Adrenal gland (tissue), 12 donors: ENCODE data around the gene EPHA6. TPM values are rescaled to one million over a fixed set of nuclear protein-coding genes. Genes with fewer than 3 reads are reported as not detected.

ENCODE experiments used
- DNase-seq, 7 donors: peaks; one replicate each; pipeline ENCODE4 v3.0.0-alpha.2; 2019 to 2020
- H3K27ac ChIP-seq, 5 donors: fragments of 200-600 bp; sonication (generic) in 4 of 5; 1 replicate in 3 of 5; 2 replicates in 2 of 5; pipeline versions ENCODE4 v1.5.1 to v1.8.0; 2016 to 2020; ENCODE audit warnings: mild to moderate bottlenecking in 1 of 5
- H3K27me3 ChIP-seq: fragments of 200-600 bp; 2 replicates; pipeline ENCODE4 v1.8.0; 2021
- H3K36me3 ChIP-seq, 2 donors: fragments of 200-600 bp; replicated peaks in 1 of 2; 1 replicate in 1 of 2; 2 replicates in 1 of 2; pipeline versions ENCODE4 v1.5.1 to v1.8.0; 2018 to 2022
- H3K4me1 ChIP-seq, 2 donors: fragments of 200-600 bp; replicated peaks in 1 of 2; 1 replicate in 1 of 2; 2 replicates in 1 of 2; pipeline versions ENCODE4 v1.5.1 to v1.8.0; 2018 to 2021
- H3K4me3 ChIP-seq, 4 donors: fragments of 200-600 bp; sonication (generic) in 3 of 4; one replicate each; pipeline ENCODE4 v1.5.1; 2016 to 2018
- H3K9me3 ChIP-seq, 3 donors: fragments of 200-600 bp; sonication (generic) in 1 of 3; replicated peaks in 1 of 3; 1 replicate in 2 of 3; 2 replicates in 1 of 3; pipeline versions ENCODE4 v1.5.1 to v1.8.0; 2016 to 2021
- POLR2A ChIP-seq, 2 donors: fragments of 450-650 bp; IDR thresholded peaks; one replicate each; pipeline ENCODE4 v1.6.1; 2017; ENCODE audit warnings: antibody characterized with exemption in 2 of 2, mild to moderate bottlenecking in 2 of 2, moderate library complexity in 1 of 2
- WGBS, 4 donors: extraction: QIAGEN DNeasy Blood & Tissue Kit in 2 of 4; methylation state at CpG; one replicate each; pipeline versions ENCODE4 v1.1.5 to v1.1.7; 2013 to 2017; 5-methylcytosine and 5-hydroxymethylcytosine counted together
- intact Hi-C, 2 donors: fragments of 100-400 bp; cut with DNase I; formaldehyde crosslinking; loops; one replicate each; pipeline versions ENCODE4 v1.14.1 to v1.15.0; 2022 to 2023
- polyA plus RNA-seq, 3 donors: library from polyadenylated mRNA; stranded (reverse); fragments of 200-250 nt in 2 of 3; fragments of 350-450 nt in 1 of 3; fragmentation: Illumina TruSeq in 1 of 3; extraction: RNeasy Lipid Tissue Mini Kit (QIAGEN cat#74804) in 1 of 3; gene quantifications; one replicate each; pipeline ENCODE4 v1.2.3, GENCODE V29; 2013 to 2014
- total RNA-seq, 9 donors: library from RNA; depleted of rRNA in 4 of 9; stranded (reverse); fragments of >200 nt in 4 of 9; fragments of 120-200 nt in 1 of 9; fragmentation: NEBNext Ultra II Directional in 1 of 9; extraction: Animal tissue kit (Norgen Biotek cat#: 25700) in 1 of 9; gene quantifications; one replicate each; pipeline versions ENCODE4 v1.1.0 to v1.2.4, GENCODE V29; 2013 to 2023
- TF ChIP-seq, protein P1 (sequence below), 6 experiments: fragments of 450-650 bp in 4 of 6; fragments of 200-600 bp in 2 of 6; sonication (generic) in 1 of 6; IDR thresholded peaks; 1 replicate in 5 of 6; 2 replicates in 1 of 6; pipeline versions ENCODE4 v1.5.1 to v1.8.0; 2016 to 2021; ENCODE audit warnings: antibody characterized with exemption in 6 of 6, mild to moderate bottlenecking in 2 of 6, moderate library complexity in 1 of 6
- donor health status: healthy with polysubstance abuse.
- donor health status: Bipolar disorder and iron deficiency.
- donor health status: DM: yes; HTN: yes; CAD: no.
- donor health status: DM: no; HTN: no; CAD: no.
- donor health status: DM: no; HTN: no; CAD: no.
- donor health status: DM: yes; HTN: yes; CAD: no.

Gene EPHA6
- total and polyA plus RNA-seq, 12 donors, result 0.07 to 2.1 (median 0.07) TPM; not detected in 9

DNA sequence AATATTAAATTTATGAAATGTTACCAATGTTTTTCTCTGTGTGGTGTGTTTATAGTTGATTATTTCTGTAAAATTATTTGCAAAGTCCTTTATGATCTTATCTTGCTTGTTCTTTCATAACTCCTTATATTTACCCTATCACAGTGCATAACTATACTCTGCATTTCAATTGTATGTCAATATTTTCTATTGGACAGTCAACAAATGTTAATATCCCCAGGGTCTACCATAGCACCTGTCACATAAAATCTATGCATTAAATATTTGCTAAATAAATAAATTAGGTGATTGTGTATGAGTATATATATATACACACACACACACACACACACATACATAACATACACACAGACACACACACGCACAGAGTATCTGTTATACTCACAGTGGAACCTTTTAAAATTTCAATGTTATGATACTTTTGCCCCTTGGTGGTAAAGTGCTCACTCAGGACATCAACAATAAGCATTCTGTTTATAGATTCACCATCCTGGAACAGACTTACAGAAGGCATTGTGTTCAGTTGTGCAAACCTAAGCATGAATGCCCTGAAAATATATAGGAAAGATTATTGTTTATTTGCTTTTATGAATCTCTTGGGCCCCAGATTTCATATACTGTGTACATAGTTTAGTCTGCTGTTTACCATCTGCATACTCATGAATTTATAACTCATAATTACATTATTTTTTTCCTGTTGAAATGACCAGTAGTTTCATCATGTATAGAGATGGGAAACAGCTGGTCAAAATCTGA, 443.7 kb downstream of the EPHA6 start:
- intact Hi-C loops, result no loop called here
- no peak for DNase-seq
- no peaks in the 10 kb centered on the region for H3K9me3 ChIP-seq
- H3K27me3 ChIP-seq, result no peaks in the 10 kb centered on the region
- TF ChIP-seq, protein P1, sequence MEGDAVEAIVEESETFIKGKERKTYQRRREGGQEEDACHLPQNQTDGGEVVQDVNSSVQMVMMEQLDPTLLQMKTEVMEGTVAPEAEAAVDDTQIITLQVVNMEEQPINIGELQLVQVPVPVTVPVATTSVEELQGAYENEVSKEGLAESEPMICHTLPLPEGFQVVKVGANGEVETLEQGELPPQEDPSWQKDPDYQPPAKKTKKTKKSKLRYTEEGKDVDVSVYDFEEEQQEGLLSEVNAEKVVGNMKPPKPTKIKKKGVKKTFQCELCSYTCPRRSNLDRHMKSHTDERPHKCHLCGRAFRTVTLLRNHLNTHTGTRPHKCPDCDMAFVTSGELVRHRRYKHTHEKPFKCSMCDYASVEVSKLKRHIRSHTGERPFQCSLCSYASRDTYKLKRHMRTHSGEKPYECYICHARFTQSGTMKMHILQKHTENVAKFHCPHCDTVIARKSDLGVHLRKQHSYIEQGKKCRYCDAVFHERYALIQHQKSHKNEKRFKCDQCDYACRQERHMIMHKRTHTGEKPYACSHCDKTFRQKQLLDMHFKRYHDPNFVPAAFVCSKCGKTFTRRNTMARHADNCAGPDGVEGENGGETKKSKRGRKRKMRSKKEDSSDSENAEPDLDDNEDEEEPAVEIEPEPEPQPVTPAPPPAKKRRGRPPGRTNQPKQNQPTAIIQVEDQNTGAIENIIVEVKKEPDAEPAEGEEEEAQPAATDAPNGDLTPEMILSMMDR (IDR thresholded peaks at IDR 0.05), result no peak
- TF ChIP-seq POLR2A (IDR thresholded peaks at IDR 0.05), result no peak
- no peak overlapping the region for H3K27ac ChIP-seq
- WGBS, 4 donors, result 63 to 69% (median 65%) methylated on average over 1 of the region's 1 CpG
- H3K36me3 ChIP-seq, result no peaks in the 10 kb centered on the region
- no peak overlapping the region for H3K4me3 ChIP-seq
- no peaks in the 10 kb centered on the region for H3K4me1 ChIP-seq

DNA sequence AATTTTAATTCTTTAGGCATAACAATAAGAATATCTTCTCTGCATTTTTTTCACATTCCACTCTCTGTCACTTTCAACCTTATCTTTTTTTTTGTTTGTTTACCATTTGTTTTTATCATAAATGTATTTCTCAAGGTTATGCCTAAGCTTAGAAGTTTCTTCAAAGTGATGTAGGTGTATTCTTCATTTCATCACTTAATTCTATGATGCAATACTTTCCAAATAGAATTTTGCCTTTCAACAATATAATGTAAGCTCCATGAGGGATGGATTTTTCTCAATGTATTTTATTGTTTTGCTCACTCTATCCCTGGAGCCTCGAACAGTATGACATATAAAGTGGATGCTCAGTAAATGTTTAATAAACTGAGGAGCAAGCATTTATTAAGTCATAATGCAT, 444.9 kb downstream of the EPHA6 start:
- Histone ChIP-seq H3K27ac (no peak overlapping the region), H3K27me3 (no peaks in the 10 kb centered on the region), H3K4me1 (no peaks in the 10 kb centered on the region), H3K4me3 (no peak overlapping the region), H3K9me3 (no peaks in the 10 kb centered on the region), H3K36me3 (no peaks in the 10 kb centered on the region)
- intact Hi-C loops, result no loop called here
- 21 to 47% (median 42%) methylated on average over 1 of the region's 1 CpG for WGBS, 4 donors
- no peak for DNase-seq
- TF ChIP-seq POLR2A (IDR thresholded peaks at IDR 0.05), result no peak
- TF ChIP-seq, protein P1 (IDR thresholded peaks at IDR 0.05), result no peak

DNA sequence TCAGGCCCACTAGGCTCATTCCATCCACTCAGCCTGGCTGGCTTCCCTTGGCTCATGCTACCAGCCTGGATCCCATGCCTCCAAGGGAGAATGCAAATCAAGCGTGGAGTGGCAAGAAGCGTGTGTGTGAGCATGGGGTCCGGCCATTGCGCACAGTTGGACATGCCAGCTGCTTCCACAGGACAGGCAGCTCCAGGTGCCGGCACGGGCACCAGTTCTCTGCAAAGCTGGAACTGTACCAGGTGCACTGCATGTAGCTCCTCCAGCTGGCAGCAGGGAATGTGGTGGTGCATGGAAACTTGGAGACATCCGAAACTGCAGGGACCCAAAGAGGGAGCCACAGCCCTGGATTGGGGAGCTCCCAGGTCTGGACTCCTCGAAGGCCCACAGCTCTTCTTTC, 449.8 kb downstream of the EPHA6 start:
- intact Hi-C loops, result no loop called here
- no peak for TF ChIP-seq POLR2A (IDR thresholded peaks at IDR 0.05)
- TF ChIP-seq, protein P1 (IDR thresholded peaks at IDR 0.05), result no peak
- H3K36me3 ChIP-seq, result no peaks in the 10 kb centered on the region
- H3K4me1 ChIP-seq, result no peaks in the 10 kb centered on the region
- no peak overlapping the region for H3K4me3 ChIP-seq
- no peaks in the 10 kb centered on the region for H3K27me3 ChIP-seq
- 60 to 87% (median 82%) methylated on average over 1 to 8 of the region's 8 CpGs for WGBS, 4 donors
- no peak for DNase-seq
- H3K27ac ChIP-seq, result no peak overlapping the region
- H3K9me3 ChIP-seq, result no peaks in the 10 kb centered on the region

DNA sequence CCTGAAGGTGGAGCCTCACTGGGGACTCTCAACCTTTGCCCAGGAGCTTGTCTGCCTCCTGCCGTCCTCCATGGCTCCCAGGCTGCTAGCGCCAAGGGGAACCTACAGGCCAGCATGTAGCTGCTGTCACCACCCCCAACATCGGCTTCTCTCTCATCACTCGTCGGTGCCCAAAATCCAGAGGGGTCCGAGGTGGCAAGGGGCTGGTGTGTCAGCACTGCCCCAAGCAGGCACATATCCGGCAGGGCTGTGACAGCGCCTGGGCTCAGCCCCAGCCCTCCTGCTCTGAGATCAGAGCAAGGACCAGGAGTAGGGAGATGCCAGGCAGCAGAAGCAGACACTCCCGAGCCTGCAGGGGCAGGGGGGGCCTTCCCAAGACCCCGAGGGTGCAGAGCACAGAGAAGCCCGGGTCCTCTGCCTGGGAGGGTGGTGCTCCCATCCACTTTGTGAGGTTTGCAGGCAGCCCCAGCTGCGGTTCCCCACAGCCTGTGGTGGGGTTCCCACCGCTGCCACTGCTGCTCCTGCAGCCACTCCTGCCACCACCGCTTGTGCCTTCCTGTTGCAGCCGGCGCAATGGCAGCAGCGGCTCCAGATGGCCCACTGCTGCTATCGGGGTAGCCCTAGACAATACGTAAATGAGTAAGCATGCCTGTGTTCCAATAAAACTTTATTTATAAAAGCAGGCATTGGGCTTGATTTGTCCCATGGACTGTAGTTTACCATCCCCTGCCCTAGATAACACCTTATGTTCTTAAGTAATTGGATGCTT, 451.0 kb downstream of the EPHA6 start:
- no peak for TF ChIP-seq POLR2A (IDR thresholded peaks at IDR 0.05)
- TF ChIP-seq, protein P1 (IDR thresholded peaks at IDR 0.05), result no peak
- no peak for DNase-seq
- 83 to 91% (median 85%) methylated on average over 11 to 19 of the region's 19 CpGs for WGBS, 4 donors

More for the DNA sequence above, 451.0 kb downstream of the EPHA6 start:
- H3K4me3 ChIP-seq, result no peak overlapping the region
- no peaks in the 10 kb centered on the region for H3K9me3 ChIP-seq
- no peaks in the 10 kb centered on the region for H3K36me3 ChIP-seq
- H3K4me1 ChIP-seq, result no peaks in the 10 kb centered on the region
- H3K27me3 ChIP-seq, result no peaks in the 10 kb centered on the region
- no peak overlapping the region for H3K27ac ChIP-seq
- intact Hi-C loops, result no loop called here
